NCI-H446 (cell line): ENCODE measurements around the gene CYP2W1.
"Not testable (repeated sequence)": the region's sequence is repeated elsewhere in the genome, so short reads cannot be mapped to it uniquely, and the experiment has no call there.

Source experiments
- DNase-seq, 2 experiments: peaks; one replicate each; lab custom pipeline; 2025; lab: John Stamatoyannopoulos, UW

Gene CYP2W1

DNA sequence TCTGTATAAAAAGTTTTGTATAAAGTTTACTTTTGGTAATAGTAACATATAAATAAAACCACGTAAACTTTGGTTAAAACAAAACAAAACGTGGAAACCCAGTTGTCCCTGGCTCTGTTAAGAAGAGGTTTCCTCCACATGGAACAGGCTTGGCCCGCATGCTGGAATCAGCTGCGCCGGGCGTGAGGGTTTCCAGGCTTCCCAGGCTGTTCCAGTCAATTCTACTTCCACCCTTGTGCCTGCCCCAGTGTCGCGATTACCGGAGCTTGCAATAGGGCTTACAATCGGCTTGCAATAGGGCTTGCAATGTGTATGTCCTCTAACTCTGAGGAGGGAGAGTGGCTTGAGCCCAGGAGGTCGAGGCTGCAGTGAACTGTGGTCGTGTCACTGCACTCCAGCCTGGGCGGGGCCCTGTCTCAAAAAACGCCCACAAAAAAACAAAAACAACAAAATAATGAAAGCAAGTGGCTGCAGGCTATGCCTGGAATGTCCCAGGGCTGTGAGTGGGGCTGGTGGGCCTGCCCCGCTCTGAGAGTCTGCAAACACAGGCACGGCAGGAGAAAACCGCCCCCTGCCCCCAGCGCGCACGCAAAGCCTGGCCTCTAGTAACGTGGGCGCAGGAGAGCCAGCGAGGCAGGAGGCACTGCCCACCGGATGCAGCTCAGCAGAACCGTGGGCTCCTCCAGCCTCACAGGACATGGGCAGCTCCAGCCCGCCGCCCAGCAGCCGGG, 16.3 kb downstream of the CYP2W1 start:
- DNase-seq = no peak

DNA sequence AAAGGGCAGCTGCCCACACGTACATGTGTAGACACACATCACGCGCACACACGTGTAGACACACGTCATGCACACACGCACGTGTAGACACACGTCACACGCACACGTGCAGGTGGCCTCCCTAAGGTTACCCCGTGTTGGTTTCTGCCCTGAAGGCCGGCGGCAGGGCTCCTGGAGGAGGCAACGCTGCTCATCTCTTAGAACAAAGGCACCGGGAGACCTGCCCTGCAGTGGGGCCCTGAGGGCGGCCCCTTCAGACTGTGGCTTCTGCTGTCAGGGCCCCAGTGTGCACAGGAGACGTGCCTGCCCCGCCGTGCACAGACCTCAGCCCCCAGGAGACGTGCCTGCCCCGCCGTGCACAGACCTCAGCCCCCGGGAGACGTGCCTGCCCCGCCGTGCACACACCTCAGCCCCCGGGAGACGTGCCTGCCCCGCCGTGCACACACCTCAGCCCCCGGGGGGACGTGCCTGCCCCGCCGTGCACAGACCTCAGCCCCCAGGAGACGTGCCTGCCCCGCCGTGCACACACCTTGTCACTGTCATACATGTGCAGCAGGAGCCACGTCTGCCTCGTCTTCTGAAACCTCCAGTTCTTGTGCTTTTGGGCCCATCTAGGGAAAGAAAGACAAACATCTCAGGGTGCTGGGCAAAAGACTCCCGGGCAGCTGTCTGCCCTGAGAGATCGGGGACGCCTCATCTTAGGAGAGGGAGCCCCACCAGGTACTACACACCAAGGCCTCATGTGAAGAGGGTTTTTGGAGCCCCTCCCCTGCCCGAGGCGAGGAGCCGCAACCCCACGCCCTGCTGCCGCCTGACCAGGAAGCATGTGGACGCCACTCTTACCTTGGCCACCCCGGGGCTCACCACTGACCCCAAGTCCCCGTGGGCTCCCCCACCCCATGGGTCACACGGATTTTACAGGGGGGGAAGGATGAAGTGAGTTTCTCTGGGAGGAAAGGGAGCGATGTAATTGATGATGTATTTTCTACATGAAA, 17.3 kb downstream of the CYP2W1 start:
- no peak for DNase-seq

DNA sequence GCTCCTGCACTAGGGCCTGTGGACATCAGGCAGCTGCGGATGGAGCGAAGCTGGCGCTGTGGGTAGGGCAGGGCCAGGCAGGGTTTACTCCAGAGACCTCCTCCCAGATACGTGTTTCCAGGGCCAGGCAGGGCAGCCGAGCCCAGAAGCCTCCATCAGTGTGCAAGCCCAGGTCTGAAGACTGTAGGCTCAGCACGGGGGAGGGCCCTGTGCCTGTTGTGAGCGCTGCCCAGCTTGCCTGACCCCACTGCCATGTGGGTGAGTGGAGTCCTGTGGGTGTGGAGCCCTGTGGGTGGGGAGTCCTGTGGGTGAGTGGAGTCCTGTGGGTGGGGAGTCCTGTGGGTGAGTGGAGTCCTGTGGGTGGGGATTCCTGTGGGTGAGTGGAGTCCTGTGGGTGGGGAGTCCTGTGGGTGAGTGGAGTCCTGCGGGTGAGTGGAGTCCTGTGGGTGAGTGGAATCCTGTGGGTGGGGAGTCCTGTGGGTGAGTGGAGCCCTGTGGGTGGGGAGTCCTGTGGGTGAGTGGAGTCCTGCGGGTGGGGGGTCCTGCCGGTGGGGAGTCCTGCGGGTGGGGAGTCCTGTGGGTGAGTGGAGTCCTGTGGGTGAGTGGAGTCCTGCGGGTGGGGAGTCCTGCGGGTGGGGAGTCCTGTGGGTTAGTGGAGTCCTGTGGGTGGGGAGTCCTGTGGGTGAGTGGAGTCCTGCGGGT, 18.2 kb downstream of the CYP2W1 start:
- not testable (repeated sequence) for DNase-seq

- not testable (repeated sequence) for DNase-seq
Measured at GRCh38 chr7:1002026-1002425, 19.0 kb downstream of the CYP2W1 start.

GRCh38 chr7:1002445-1002844, 19.5 kb downstream of the CYP2W1 start:
- DNase-seq = not testable (repeated sequence)

DNA sequence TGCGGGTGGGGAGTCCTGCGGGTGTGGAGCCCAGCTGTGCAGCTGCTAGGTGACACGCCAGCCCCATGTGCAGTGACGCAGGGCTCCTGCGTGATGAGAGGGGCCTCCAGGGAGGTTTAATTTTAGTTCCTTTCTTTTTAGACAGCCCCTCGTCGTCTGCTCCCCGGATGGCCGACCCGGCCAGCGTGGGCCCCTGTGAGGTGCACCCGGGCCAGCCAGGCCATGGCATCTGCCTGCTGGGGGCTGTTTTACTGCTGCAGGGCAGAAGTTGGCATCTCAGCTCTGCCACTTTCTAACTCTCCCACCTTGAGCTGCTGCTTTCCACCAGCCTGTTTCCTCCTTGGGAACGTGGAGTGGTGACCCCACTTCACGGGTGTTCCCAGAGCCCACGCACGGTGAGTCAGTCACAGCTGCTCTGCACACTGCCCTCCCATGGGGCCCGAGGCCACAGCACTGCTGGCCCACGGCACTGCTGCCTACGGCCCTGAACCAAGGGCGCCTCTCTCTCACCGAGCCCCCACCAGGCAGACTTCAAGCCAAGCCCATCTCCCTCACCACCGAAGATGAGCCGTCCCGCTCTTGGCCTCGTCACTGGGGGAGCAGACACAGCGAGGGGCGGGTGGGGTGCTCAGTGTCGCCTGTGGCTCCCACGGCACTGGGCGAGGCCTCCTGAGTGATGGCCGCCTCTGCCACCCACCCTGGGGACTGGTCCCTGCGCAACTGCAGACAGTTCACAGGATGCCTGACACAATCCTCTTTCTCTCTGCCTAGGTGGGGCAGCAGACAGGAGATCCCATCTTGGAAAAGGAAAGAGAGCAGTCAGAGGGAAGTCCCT, 21.3 kb downstream of the CYP2W1 start:
- no peak for DNase-seq

DNA sequence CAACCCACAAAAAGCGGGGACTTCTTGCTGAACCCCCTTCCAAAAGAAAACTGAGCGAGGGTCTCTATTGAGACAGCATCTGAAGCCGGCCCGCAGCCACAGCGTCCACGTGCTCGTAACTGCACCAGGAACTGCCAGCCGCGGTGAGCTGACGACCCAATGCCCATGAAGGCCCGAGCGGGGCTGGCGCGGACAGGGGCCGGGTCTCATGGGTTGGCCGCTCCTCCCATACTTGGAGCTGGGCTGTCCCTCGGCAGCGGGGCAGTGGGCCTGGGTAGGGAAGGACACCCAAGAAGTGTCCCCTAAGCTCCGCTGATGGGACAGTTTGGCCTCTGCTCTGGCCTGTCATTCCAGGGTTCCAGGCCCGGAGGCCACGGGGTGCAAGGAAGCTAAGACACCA, 22.3 kb downstream of the CYP2W1 start:
- DNase-seq = no peak

DNA sequence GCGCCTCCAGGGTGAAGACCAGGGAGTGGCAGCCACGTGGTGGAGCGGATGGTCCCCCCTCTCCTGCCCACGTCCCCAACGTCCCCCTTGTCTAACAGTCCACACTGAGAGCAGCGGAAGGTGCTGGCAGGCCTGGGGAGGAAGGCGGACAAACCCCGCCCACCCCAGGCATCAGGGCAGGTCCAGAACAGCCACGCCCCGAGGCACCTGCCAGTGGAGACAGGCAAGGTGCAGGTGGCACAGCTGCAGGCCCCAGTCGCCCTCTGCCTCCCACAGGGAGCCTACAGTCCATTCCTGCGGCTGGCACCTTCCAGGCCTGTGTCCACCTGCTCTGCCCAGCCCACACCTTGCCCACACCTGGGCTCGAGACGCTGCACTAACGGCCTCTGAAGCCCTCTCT, 24.9 kb downstream of the CYP2W1 start:
- DNase-seq = no peak

- DNase-seq = no peak
Measured at GRCh38 chr7:1008733-1009363, 25.9 kb downstream of the CYP2W1 start.

GRCh38 chr7:1009747-1010146, 26.8 kb downstream of the CYP2W1 start:
- no peak for DNase-seq

GRCh38 chr7:1010226-1010625, 27.2 kb downstream of the CYP2W1 start:
- no peak for DNase-seq

GRCh38 chr7:1011297-1012003, 28.5 kb downstream of the CYP2W1 start:
- no peak for DNase-seq

- DNase-seq = no peak
Measured at GRCh38 chr7:1012004-1012715, 29.2 kb downstream of the CYP2W1 start.

DNA sequence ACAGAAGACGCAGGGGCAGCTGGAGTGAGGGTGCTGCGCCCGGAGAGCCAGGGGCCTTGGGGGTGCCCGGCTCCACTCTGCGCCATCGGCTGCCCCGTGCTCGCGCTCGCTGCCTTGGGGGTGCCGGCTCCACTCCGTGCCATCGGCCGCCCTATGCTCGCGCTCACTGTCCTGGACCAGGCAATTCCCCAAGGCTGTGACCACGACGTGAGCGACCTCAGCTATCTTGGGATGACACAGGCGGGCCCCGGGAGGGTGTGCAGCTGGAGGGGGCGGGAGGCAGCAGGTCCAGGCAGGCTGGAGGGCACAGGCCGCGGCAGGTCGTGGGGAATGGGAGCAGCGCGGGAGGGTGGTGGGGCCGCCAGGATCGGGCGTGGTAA, 29.7 kb downstream of the CYP2W1 start:
- no peak for DNase-seq

DNA sequence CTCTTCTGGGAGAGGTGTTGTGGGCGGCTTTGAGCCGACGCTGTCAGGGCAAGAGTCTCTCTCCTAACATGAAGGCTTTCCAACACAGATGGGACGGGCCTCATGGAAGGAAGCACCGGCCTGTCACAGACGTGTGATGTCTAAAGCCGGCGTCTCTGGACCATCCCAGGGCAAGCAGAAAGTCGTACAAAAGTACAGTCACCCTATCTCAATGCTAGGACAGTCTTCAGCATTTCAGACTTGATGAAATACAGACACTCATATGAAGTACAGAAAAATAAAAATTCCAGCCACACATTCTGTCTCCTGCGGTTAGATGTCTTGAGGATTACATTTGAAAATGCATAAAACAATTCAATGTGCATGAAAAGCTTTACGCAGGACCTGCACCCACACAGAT, 30.6 kb downstream of the CYP2W1 start:
- DNase-seq = no peak

DNA sequence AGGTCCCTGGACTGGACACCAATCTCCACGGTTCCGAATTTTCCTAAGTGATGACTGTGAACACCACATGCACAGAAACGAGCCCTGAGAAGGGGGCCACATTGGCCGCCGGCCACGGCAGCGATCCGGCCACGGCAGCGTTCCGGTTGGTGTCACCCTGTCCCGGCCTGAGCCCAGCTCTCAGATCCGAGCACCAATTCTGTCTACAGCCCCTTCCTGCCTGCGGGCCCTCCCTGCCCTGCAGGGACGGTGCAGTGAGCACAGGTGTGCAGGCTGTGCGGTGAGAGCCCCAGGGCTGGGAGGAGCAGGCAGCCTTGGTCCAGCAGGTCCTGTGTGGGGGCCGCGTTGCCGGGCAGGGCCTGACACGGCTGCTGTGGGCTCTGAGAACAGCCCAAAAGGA, 31.7 kb downstream of the CYP2W1 start:
- no peak for DNase-seq

- no peak for DNase-seq
Measured at GRCh38 chr7:1015196-1016121, 32.5 kb downstream of the CYP2W1 start.
